ENCODE data around the gene TTC31. TPM values are rescaled to one million over a fixed set of nuclear protein-coding genes. Genes with fewer than 3 reads are reported as not detected.

Gene TTC31
- total RNA-seq, 2 donors from 2014 or later, result 30.3 to 35.0 TPM

- Mint-ChIP-seq H3K36me3 (peaks cover 32 to 36% of the 10 kb centered on the region in 2 donors), H3K27ac (no peak overlapping the region), H3K9me3 (no peaks in the 10 kb centered on the region)
- DNase-seq (ENCODE audit: low spot score in 2 of 2) (no peak), ATAC-seq (no peak)
Observed at GRCh38 chr2:74524955-74525716, 42.3 kb downstream of the TTC31 start.

DNA sequence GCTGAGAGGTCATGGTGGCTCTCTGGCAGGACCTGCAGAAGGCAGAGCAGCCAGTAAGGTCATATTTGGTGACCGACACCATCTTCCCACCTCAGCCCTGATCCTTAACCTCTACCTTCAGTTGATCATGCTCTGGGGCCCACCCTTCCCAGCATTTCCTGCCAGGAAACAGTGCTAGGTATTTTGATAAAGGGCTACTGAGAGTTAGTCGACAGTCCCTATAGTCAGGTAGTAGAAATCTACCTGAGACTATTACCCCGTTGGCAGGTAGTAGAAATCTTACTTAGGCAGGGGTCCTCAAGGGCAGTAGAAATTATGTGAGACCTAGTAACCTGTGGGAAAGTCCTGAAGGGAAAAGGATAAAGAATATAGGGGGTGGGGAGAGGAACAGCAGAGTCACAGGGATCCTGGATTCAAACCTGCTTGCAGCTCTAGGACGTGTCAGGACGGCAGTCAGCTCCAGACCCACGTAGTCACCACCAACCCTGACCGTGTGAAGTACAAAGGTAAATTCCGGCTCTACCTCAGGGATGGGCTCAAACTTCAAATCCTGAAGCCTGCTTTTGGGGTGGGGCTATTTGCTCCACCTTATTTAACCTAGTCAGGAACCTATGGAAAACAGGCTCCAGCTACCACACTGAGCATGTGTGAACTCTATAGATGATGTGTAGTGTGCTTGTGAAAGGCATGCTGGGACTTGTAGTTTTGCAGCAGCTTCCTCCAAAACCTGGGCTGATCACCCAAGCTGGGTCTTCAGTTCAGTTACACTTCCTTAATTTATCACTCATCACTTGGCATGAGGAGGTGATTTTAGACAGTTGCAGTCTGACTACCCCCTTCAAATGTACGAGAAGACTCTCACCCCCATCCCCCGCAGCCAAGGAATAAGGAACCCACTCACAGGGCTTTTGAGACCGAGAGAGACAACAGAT, 43.1 kb downstream of the TTC31 start, which contains the start of gene DQX1:
Gene DQX1 (minus strand): TSS at position 515 of the 932 bp plus-strand sequence. CDS start 502 bp downstream, at position 13.
- H3K27ac Mint-ChIP-seq, result peak within 1 kb of the TSS; percentile 32 to 46
- H3K36me3 Mint-ChIP-seq, result peaks cover 38 to 43% of the 10 kb centered on the region in 2 donors
- no peaks in the 10 kb centered on the region for H3K9me3 Mint-ChIP-seq
- no peak for DNase-seq (ENCODE audit: low spot score in 2 of 2)
- ATAC-seq, result no peak

DNA sequence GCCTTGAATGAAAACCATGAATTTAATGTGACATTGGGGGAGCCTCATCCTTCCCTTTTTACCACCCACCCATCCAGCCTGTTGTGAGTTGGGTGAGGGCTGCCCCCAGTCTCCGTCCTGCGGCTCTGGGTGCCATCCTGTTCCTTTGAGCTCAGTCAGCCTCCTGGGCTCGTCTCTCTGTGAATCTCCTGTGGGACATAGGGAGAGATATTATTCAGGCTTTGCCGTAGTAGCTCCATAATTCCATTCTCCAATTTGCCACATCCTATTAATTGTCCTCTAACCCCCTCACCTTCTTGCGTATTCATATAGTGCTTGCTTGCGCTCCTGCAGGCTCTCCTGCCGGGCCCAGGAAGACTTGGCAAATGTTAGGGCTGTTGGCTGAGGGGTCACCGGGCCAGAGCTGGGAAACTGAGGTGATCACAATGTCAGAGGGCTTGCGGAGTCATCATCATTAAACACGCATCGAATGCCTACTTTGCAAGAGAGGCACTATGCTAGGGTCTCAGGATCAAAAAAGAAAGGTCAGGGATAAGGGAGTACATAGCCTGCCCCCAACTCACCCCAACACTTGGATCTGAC, 43.9 kb downstream of the TTC31 start:
- H3K36me3 Mint-ChIP-seq, result peaks cover 38 to 44% of the 10 kb centered on the region in 2 donors
- ATAC-seq (no peak), DNase-seq (ENCODE audit: low spot score in 2 of 2) (no peak)
- H3K9me3 Mint-ChIP-seq, result no peaks in the 10 kb centered on the region
- peak overlapping the region; percentile 32 to 46 for H3K27ac Mint-ChIP-seq

DNA sequence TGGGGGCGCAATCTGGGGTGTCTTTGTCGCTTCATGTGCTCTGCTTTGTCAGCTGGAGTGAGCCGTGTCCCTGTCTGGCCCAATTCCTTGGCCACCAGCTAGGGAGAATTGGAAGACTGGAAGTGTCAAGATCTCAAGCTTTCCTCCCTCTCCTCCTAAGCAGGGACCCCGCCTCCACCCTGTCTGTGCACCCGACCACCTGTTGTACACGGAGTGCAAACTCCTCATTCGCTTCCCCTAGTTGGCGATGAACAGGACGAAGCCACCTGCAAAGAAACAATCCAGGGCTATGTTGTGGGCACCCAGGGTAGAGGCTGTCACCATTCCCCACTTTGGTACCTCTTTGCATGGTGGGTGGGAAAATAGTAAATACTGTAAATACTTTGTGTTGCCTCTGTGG, 44.9 kb downstream of the TTC31 start:
- ATAC-seq (no peak), DNase-seq (ENCODE audit: low spot score in 2 of 2) (no peak)
- Mint-ChIP-seq H3K36me3 (peaks cover 44 to 48% of the 10 kb centered on the region in 2 donors), H3K27ac (peak overlapping the region in 1 of 2 donors; percentile 98), H3K9me3 (no peaks in the 10 kb centered on the region)

DNA sequence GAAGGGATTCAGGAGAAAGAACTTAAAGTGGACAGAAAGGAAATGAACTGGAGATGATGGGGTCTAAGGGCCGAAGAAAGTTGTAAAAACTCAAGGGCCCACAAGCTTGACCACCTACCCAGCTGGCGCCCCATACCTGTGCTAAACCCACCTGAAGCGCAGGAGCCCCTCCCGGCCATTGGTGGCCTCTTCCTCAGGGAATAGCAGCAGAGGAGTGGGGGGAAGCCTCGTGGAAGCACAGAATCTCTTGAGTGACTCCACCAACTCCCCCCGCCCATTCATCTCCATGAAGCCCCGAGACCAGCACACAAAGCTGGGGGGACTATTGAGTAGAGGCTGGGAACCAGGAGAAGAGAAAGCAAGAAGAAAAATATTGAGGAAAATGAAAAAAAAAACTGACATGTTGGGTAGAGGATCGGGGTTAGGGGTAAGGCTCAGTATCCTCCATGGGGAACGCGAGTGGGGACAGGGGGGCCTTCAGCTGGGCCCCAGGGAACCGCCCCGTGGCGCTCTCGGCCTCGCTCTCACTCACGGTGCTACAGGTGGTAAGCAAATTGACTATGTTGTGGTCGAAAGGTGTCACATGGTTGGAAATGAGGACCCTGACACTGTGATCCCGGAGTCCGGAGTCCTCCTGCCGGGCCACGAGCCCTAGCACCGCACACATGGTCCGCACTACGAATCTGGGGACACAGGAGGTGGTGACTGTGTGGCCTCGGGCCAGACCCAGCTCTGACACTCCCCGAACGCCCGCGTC, 45.9 kb downstream of the TTC31 start:
- H3K36me3 Mint-ChIP-seq, result peaks cover 44 to 48% of the 10 kb centered on the region in 2 donors
- ATAC-seq (peak; percentile 8 to 24), DNase-seq (ENCODE audit: low spot score in 2 of 2) (peak in 1 of 2 donors; percentile 63)
- H3K27ac Mint-ChIP-seq, result peak overlapping the region; percentile 98
- no peaks in the 10 kb centered on the region for H3K9me3 Mint-ChIP-seq

GRCh38 chr2:74529357-74530238, 46.7 kb downstream of the TTC31 start, which contains the start of the genes AUP1 and HTRA2:
TSS of gene AUP1 (minus strand) at chr2:74529706. CDS start at chr2:74529629, 77 bp downstream.
TSS of gene HTRA2 (plus strand) at chr2:74529933. CDS start at chr2:74530007, 74 bp downstream.
- ATAC-seq (peak; percentile 47 to 90), DNase-seq (ENCODE audit: low spot score in 2 of 2) (peak; percentile 82 to 87)
- H3K9me3 Mint-ChIP-seq, result no peaks in the 10 kb centered on the region
- peak within 1 kb of the TSS; percentile 98 for H3K27ac Mint-ChIP-seq
- peaks cover 44 to 48% of the 10 kb centered on the region in 2 donors for H3K36me3 Mint-ChIP-seq

GRCh38 chr2:74530239-74531187, 47.6 kb downstream of the TTC31 start:
- ATAC-seq, result peak; percentile 23 to 77
- peaks cover 44 to 48% of the 10 kb centered on the region in 2 donors for H3K36me3 Mint-ChIP-seq

DNA sequence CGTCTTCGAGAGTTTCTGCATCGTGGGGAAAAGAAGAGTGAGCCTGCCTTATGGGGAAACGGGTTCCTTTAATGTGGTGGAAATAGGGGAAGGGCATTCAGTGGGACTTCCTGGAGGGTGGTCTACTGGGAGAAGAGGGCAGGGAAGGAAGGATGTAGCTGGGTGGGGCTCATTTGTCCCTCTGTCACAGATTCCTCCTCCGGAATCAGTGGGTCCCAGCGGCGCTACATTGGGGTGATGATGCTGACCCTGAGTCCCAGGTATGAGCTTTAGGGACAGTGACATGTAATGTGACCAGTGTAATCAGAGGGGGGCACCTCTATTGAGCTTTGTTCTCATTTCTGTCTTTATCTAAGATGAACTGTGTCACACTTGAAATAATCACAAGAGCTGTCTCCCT, 48.8 kb downstream of the TTC31 start:
- no peaks in the 10 kb centered on the region for H3K9me3 Mint-ChIP-seq
- H3K27ac Mint-ChIP-seq, result peak overlapping the region; percentile 34 to 98
- peaks cover 35 to 42% of the 10 kb centered on the region in 2 donors for H3K36me3 Mint-ChIP-seq
- DNase-seq (ENCODE audit: low spot score in 2 of 2), result no peak
- no peak for ATAC-seq

More at GRCh38 chr2:74530239-74531187, 47.6 kb downstream of the TTC31 start:
- peak; percentile 40 to 87 for DNase-seq (ENCODE audit: low spot score in 2 of 2)
- Mint-ChIP-seq H3K9me3 (no peaks in the 10 kb centered on the region), H3K27ac (peak overlapping the region; percentile 6 to 98)

GRCh38 chr2:74532222-74532621, 49.3 kb downstream of the TTC31 start:
- Mint-ChIP-seq H3K36me3 (peaks cover 30 to 39% of the 10 kb centered on the region in 2 donors), H3K9me3 (no peaks in the 10 kb centered on the region), H3K27ac (peak overlapping the region in 1 of 2 donors; percentile 98)
- ATAC-seq, result no peak
- no peak for DNase-seq (ENCODE audit: low spot score in 2 of 2)

DNA sequence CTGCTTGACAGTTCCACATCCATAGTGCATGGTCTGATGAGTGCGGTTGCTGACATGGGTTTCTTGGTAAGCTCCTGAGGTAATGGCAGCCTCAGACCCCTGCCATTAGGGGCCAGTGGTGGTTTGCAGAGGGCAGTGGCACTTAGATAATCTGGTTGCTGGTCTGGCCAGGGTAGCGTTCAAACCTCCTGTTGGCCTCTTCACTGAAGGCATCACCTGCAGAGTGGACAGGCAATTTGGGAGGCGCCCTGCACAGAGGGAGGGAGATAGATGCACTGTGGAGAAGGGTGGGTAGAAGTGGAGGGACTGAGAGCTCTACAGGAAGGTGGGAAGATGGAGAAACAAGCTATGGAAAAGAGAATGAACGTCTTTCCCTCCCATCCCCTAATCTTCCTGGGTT, 50.6 kb downstream of the TTC31 start:
- no peak for ATAC-seq
- H3K9me3 Mint-ChIP-seq, result no peaks in the 10 kb centered on the region
- peaks cover 17 to 30% of the 10 kb centered on the region in 2 donors for H3K36me3 Mint-ChIP-seq
- DNase-seq (ENCODE audit: low spot score in 2 of 2), result no peak
- H3K27ac Mint-ChIP-seq, result peak overlapping the region in 1 of 2 donors; percentile 11

DNA sequence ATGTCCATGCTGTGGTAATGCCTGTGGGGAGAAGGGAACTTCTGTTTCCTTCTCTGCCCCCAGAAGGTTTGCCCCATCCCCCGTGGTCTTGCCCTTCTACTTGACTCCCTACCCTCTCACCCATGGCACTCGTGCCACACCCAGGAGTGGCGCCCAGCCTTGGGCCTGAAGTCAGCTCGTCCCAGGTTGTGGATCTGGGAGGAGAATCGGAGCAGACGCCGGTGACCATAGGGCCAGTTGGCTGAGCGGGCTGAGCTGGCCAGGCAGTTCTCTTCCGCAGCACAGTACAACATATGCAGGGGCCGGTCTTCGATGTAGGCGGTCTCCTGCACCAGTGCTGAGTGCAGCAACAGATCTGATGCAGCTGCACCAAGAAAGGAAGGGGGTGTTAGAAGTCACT, 51.5 kb downstream of the TTC31 start:
- DNase-seq (ENCODE audit: low spot score in 2 of 2) (no peak), ATAC-seq (no peak)
- peaks cover 8 to 20% of the 10 kb centered on the region in 2 donors for H3K36me3 Mint-ChIP-seq
- peak overlapping the region in 1 of 2 donors; percentile 30 for H3K27ac Mint-ChIP-seq
- no peaks in the 10 kb centered on the region for H3K9me3 Mint-ChIP-seq

GRCh38 chr2:74535440-74535965, 52.6 kb downstream of the TTC31 start:
- Mint-ChIP-seq H3K36me3 (peaks cover 6 to 14% of the 10 kb centered on the region in 2 donors), H3K27ac (peak overlapping the region in 1 of 2 donors; percentile 31), H3K9me3 (no peaks in the 10 kb centered on the region)
- no peak for ATAC-seq
- no peak for DNase-seq (ENCODE audit: low spot score in 2 of 2)

- ATAC-seq, result peak in 1 of 2 donors; percentile 19
- H3K9me3 Mint-ChIP-seq, result no peaks in the 10 kb centered on the region
- no peak overlapping the region for H3K27ac Mint-ChIP-seq
- DNase-seq (ENCODE audit: low spot score in 2 of 2), result no peak
- H3K36me3 Mint-ChIP-seq, result peaks cover 0 to 10% of the 10 kb centered on the region in 2 donors
Observed at GRCh38 chr2:74536166-74536950, 53.5 kb downstream of the TTC31 start.

Data from activated naive CD4-positive, alpha-beta T cell treated with anti-CD3 and anti-CD28 coated beads, Interleukin-2, amount 50 U/mL, for 72 hours (primary cell).